ENCODE results near the gene COQ8A.

DNA sequence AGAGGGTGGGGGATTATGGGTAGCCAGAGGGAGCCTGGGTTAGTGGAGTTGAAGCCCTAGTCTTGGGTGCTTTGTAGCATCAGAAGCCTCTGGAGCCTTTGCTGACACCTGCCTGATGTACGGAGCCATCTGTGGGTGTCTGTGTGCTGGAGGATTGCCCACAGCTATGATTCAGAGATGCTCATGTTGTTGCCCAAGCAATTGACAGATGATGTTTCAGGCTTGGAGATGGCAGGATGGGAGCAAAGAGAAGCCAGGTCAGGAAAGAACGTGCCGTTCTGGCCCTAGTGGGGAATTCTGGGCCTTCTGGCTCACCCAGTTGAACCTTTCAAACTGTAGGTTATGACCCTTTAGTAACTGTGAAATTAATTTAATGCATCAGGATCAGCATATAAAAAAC is 27.6 kb downstream of the COQ8A start:
- TF ChIP-seq, protein P1, sequence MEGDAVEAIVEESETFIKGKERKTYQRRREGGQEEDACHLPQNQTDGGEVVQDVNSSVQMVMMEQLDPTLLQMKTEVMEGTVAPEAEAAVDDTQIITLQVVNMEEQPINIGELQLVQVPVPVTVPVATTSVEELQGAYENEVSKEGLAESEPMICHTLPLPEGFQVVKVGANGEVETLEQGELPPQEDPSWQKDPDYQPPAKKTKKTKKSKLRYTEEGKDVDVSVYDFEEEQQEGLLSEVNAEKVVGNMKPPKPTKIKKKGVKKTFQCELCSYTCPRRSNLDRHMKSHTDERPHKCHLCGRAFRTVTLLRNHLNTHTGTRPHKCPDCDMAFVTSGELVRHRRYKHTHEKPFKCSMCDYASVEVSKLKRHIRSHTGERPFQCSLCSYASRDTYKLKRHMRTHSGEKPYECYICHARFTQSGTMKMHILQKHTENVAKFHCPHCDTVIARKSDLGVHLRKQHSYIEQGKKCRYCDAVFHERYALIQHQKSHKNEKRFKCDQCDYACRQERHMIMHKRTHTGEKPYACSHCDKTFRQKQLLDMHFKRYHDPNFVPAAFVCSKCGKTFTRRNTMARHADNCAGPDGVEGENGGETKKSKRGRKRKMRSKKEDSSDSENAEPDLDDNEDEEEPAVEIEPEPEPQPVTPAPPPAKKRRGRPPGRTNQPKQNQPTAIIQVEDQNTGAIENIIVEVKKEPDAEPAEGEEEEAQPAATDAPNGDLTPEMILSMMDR (conservative IDR thresholded peaks at IDR 0.05; ENCODE audit: low read depth in 2 of 2), result no peak
- TF ChIP-seq EZH2 (IDR thresholded peaks at IDR 0.05; ENCODE audit: low read depth, unreplicated experiment) (no peak), EZH2phosphoT487 (IDR thresholded peaks at IDR 0.05; ENCODE audit: unreplicated experiment) (no peak), JUNB (IDR thresholded peaks at IDR 0.05; ENCODE audit: unreplicated experiment) (no peak), ZNF331 (CRISPR knock-in tag; IDR thresholded peaks at IDR 0.05; ENCODE audit: low read depth) (no peak), POLR2AphosphoS5 (IDR thresholded peaks at IDR 0.05; ENCODE audit: low read depth) (no peak)
- TF ChIP-seq, protein P2, sequence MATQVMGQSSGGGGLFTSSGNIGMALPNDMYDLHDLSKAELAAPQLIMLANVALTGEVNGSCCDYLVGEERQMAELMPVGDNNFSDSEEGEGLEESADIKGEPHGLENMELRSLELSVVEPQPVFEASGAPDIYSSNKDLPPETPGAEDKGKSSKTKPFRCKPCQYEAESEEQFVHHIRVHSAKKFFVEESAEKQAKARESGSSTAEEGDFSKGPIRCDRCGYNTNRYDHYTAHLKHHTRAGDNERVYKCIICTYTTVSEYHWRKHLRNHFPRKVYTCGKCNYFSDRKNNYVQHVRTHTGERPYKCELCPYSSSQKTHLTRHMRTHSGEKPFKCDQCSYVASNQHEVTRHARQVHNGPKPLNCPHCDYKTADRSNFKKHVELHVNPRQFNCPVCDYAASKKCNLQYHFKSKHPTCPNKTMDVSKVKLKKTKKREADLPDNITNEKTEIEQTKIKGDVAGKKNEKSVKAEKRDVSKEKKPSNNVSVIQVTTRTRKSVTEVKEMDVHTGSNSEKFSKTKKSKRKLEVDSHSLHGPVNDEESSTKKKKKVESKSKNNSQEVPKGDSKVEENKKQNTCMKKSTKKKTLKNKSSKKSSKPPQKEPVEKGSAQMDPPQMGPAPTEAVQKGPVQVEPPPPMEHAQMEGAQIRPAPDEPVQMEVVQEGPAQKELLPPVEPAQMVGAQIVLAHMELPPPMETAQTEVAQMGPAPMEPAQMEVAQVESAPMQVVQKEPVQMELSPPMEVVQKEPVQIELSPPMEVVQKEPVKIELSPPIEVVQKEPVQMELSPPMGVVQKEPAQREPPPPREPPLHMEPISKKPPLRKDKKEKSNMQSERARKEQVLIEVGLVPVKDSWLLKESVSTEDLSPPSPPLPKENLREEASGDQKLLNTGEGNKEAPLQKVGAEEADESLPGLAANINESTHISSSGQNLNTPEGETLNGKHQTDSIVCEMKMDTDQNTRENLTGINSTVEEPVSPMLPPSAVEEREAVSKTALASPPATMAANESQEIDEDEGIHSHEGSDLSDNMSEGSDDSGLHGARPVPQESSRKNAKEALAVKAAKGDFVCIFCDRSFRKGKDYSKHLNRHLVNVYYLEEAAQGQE (IDR thresholded peaks at IDR 0.05; ENCODE audit: unreplicated experiment), result no peak
